GM12878 (cell line): ENCODE measurements around the gene ABHD17C. TPM values are rescaled to one million over a fixed set of nuclear protein-coding genes. Genes with fewer than 3 reads are reported as not detected.

Experiments
- ATAC-seq: fragments of 200-7000 bp; cut with Tn5 transposase; 3 replicates; pipeline ENCODE4 v1.9.1; 2020; ENCODE audit warnings: mild to moderate bottlenecking, moderate library complexity
- BruUV-seq: library from RNA; stranded (reverse); fragments of 400-500 nt; replicated peaks from 2 replicates; lab custom pipeline; 2021; lab: Mats Ljungman, UMichigan
- CTCF ChIA-PET: fragments of 300-600 bp; sonication (Branson Sonifier 250); formaldehyde crosslinking; extraction: SDS; loops from one replicate; lab custom pipeline; 2021; ENCODE audit warnings: inconsistent platforms; lab: Yijun Ruan, JAX
- POLR2A ChIA-PET: fragments of 350-600 bp; formaldehyde crosslinking; extraction: SDS; loops from one replicate; lab custom pipeline; 2021; ENCODE audit warnings: inconsistent platforms; lab: Charles Lee
- RAD21 ChIA-PET: fragments of 300-600 bp; sonication (Branson Sonifier 250); formaldehyde crosslinking; loops from one replicate; lab custom pipeline; 2023; ENCODE audit warnings: antibody characterized with exemption; ENCODE audit not compliant: unreplicated experiment; lab: Charles Lee
- SMC1A ChIA-PET: fragments of 300-600 bp; sonication (Branson Sonifier 250); formaldehyde crosslinking; loops from one replicate; lab custom pipeline; 2023; ENCODE audit not compliant: unreplicated experiment, uncharacterized antibody; lab: Charles Lee
- DNase-seq: peaks from one replicate; pipeline ENCODE4 v3.0.0-alpha.2; 2011; ENCODE audit warnings: low read depth, low spot score
- FAIRE-seq: peaks from 3 replicates; lab custom pipeline; 2011; peaks lifted over from hg19 to GRCh38; lab: Jason Lieb, UNC
- H2AFZ ChIP-seq: 2 replicates; pipeline ENCODE4 v1.6.0; 2011; ENCODE audit warnings: low read depth, low read length, control low read depth; ENCODE audit not compliant: control insufficient read depth
- H3K27ac ChIP-seq: 2 replicates; pipeline ENCODE4 v1.5.1; 2011; ENCODE audit warnings: control low read depth; ENCODE audit not compliant: control insufficient read depth, insufficient read depth
- H3K27me3 ChIP-seq, 2 experiments: replicated peaks in 1 of 2; 2 replicates each; pipeline versions ENCODE4 v1.6.0 to v1.6.1; 2011; ENCODE audit warnings: low read length in 1 of 2; ENCODE audit not compliant: control insufficient read depth in 2 of 2, insufficient read depth in 2 of 2
- H3K36me3 ChIP-seq, 2 experiments: 2 replicates each; pipeline ENCODE4 v1.5.1; 2011; ENCODE audit warnings: low read length in 1 of 2; ENCODE audit not compliant: control insufficient read depth in 2 of 2, insufficient read depth in 2 of 2
- H3K4me1 ChIP-seq: 2 replicates; pipeline ENCODE4 v1.6.1; 2011; ENCODE audit warnings: mild to moderate bottlenecking, low read length, moderate library complexity, mixed read lengths; ENCODE audit not compliant: control insufficient read depth, insufficient read depth
- H3K4me2 ChIP-seq: 2 replicates; pipeline ENCODE4 v1.6.0; 2011; ENCODE audit warnings: control low read depth; ENCODE audit not compliant: control insufficient read depth, insufficient read depth
- H3K4me3 ChIP-seq: fragments of 200-600 bp; sonication (generic); 2 replicates; pipeline ENCODE4 v1.5.1; 2016
- H3K79me2 ChIP-seq: 2 replicates; pipeline ENCODE4 v1.6.0; 2011; ENCODE audit warnings: low read length; ENCODE audit not compliant: control insufficient read depth, insufficient read depth
- H3K9ac ChIP-seq: 2 replicates; pipeline ENCODE4 v1.8.0; 2011; ENCODE audit warnings: low read length, control low read depth, mixed read lengths; ENCODE audit not compliant: control insufficient read depth, insufficient read depth
- H3K9me3 ChIP-seq: replicated peaks from 3 replicates; pipeline ENCODE4 v1.5.1; 2011; ENCODE audit warnings: mild to moderate bottlenecking, low read length; ENCODE audit not compliant: control insufficient read depth, insufficient read depth
- H4K20me1 ChIP-seq: 2 replicates; pipeline ENCODE4 v1.6.0; 2011; ENCODE audit not compliant: control insufficient read depth, insufficient read depth
- HCFC1 ChIP-seq: fragments of 150-350 bp; IDR thresholded peaks from 2 replicates; pipeline ENCODE4 v1.6.1; 2014; ENCODE audit warnings: low read length
- POU2F2 ChIP-seq: IDR thresholded peaks from 3 replicates; pipeline ENCODE4 v1.6.1; 2011; ENCODE audit warnings: low read depth, mild to moderate bottlenecking, low read length, borderline replicate concordance
- SPI1 ChIP-seq: IDR thresholded peaks from 2 replicates; pipeline ENCODE4 v1.6.1; 2011; ENCODE audit warnings: low read depth, mild to moderate bottlenecking, low read length, moderate library complexity, borderline replicate concordance; ENCODE audit not compliant: insufficient read depth
- ZNF384 ChIP-seq: IDR thresholded peaks from 2 replicates; pipeline ENCODE4 v1.6.1; 2012; ENCODE audit warnings: low read depth, mild to moderate bottlenecking, low read length, improper control_type of control experiment, borderline replicate concordance
- WGBS: methylation state at CpG from one replicate; pipeline ENCODE4 v1.1.6; 2016; ENCODE audit warnings: low lambda C conversion rate; ENCODE audit not compliant: insufficient replicate concordance, insufficient coverage; ENCODE audit errors: missing lambda C conversion rate; 5-methylcytosine and 5-hydroxymethylcytosine counted together
- in situ Hi-C: fragments of 300-500 bp; cut with MboI; formaldehyde crosslinking; loops from 9 replicates; pipeline ENCODE4 v1.14.3; 2018; ENCODE audit warnings: mixed read lengths
- intact Hi-C: fragments of 100-400 bp; cut with micrococcal nuclease; formaldehyde crosslinking; loops from one replicate; pipeline ENCODE4 v1.14.2; 2022; ENCODE audit not compliant: unreplicated experiment
- polyA plus RNA-seq, 11 experiments: library from polyadenylated mRNA; depleted of rRNA in 4 of 11; unstranded in 6 of 11; stranded (reverse) in 5 of 11; fragments of >200 nt; fragmentation: Nextera tagmentation in 4 of 11; fragmentation: Illumina TruSeq in 1 of 11; extraction: Ambion mirVana in 4 of 11; extraction: Trizol in 1 of 11; gene quantifications; 1 replicate in 1 of 11; 2 replicates in 10 of 11; pipeline versions ENCODE4 v1.2.1 to v1.2.3, GENCODE V29; 2011 to 2016; ENCODE audit warnings: inconsistent platforms in 2 of 11, missing spikeins in 2 of 11, low read depth in 1 of 11
- total RNA-seq, 4 experiments: library from RNA; depleted of rRNA in 3 of 4; stranded (reverse); fragments of >200 nt in 3 of 4; fragmentation: Illumina TruSeq in 1 of 4; extraction: Trizol in 1 of 4; gene quantifications; 2 replicates each; pipeline versions ENCODE4 v1.2.1 to v1.2.3, GENCODE V29; 2013 to 2021
- TF ChIP-seq, protein P1 (sequence below): IDR thresholded peaks from 2 replicates; pipeline ENCODE4 v1.6.1; 2011; ENCODE audit warnings: low read depth, mild to moderate bottlenecking, low read length, moderate library complexity, borderline replicate concordance; ENCODE audit errors: extremely low read depth

ABHD17C gene
- total and polyA plus RNA-seq, 10 of the 15 experiments (the other 5 are each of a cell fraction or from before 2014, with no cell fraction given): 0.92 to 11.4 (median 5.5) TPM

GRCh38 chr15:80662129-80662528 is 33.0 kb upstream of the ABHD17C start:
- no peaks in the 10 kb centered on the region; a peak in 2 of 4 replicates for H3K27me3 ChIP-seq
- no peaks in the 10 kb centered on the region for H3K9me3 ChIP-seq
- in situ Hi-C loops: no loop called here
- TF ChIP-seq HCFC1: no peak
- TF ChIP-seq, protein P1, sequence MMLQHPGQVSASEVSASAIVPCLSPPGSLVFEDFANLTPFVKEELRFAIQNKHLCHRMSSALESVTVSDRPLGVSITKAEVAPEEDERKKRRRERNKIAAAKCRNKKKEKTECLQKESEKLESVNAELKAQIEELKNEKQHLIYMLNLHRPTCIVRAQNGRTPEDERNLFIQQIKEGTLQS: no peak
- no peak for TF ChIP-seq POU2F2
- peak; percentile 93 for TF ChIP-seq SPI1
- peak; percentile 32; the same call in 1 of the 2 replicates for TF ChIP-seq ZNF384
- TF ChIP-seq, all 136 proteins: peak for 2
- ChIA-PET POLR2A (interaction anchor here (0.6 kb wide), 1 partner anchor 319 kb away, joined by 4 read pairs; no protein-coding TSS in a partner anchor), CTCF (no interaction called here), SMC1A (interaction anchor here (0.6 to 3.1 kb wide), 2 partner anchors 114 to 206 kb away, joined by 3 to 13 read pairs; no protein-coding TSS in a partner anchor), RAD21 (no interaction called here)
- Histone ChIP-seq H3K27ac (no peak overlapping the region), H3K9ac (no peak overlapping the region), H3K4me2 (no peak overlapping the region), H3K4me3 (no peak overlapping the region), H3K36me3 (no peaks in the 10 kb centered on the region), H3K79me2 (no peaks in the 10 kb centered on the region), H4K20me1 (no peaks in the 10 kb centered on the region), H2AFZ (no peak overlapping the region), H3K4me1 (no peaks in the 10 kb centered on the region)
- 0% methylated on average over 1 of the region's 1 CpG for WGBS
- DNase-seq (no peak), ATAC-seq (peak; percentile 55), FAIRE-seq (no peak)
- intact Hi-C loops: no loop called here
- BruUV-seq: no TSS peak
